Lower leg skin (tissue), 4 donors: ENCODE results near the gene TCOF1. TPM values are rescaled to one million over a fixed set of nuclear protein-coding genes. Genes with fewer than 3 reads are reported as not detected.

Experiments
- DNase-seq, 2 donors: peaks; one replicate each; pipeline ENCODE4 v3.0.0-alpha.2; 2019; ENCODE audit warnings: low spot score in 2 of 2
- H3K4me3 ChIP-seq: fragments of 200-600 bp; sonication (generic); 2 replicates; pipeline ENCODE4 v1.5.1; 2017; ENCODE audit warnings: mild to moderate bottlenecking, low read depth; ENCODE audit not compliant: poor library complexity, severe bottlenecking
- CTCF ChIP-seq, 3 donors: fragments of 450-650 bp; IDR thresholded peaks; one replicate each; pipeline ENCODE4 v1.5.1; 2016; ENCODE audit warnings: antibody characterized with exemption in 3 of 3, mild to moderate bottlenecking in 3 of 3, moderate library complexity in 2 of 3
- POLR2A ChIP-seq, 2 donors: fragments of 450-650 bp; IDR thresholded peaks; one replicate each; pipeline ENCODE4 v1.6.1; 2016 to 2017; ENCODE audit warnings: antibody characterized with exemption in 2 of 2, mild to moderate bottlenecking in 1 of 2, moderate library complexity in 1 of 2
- WGBS, 2 donors: methylation state at CpG; one replicate each; pipeline ENCODE4 v1.1.5; 2018; 5-methylcytosine and 5-hydroxymethylcytosine counted together
- intact Hi-C: fragments of 100-400 bp; cut with DNase I; formaldehyde crosslinking; loops from one replicate; pipeline ENCODE4 v1.15.0; 2023; ENCODE audit warnings: low total_unique reads
- total RNA-seq, 4 donors: library from RNA; depleted of rRNA; stranded (reverse); fragments of >200 nt; gene quantifications; one replicate each; pipeline ENCODE4 v1.1.0, GENCODE V29; 2016

Gene TCOF1
- total RNA-seq, 4 donors from 2014 or later = 30.6 to 35.0 (median 32.2) TPM

GRCh38 chr5:150391064-150391834, 33.8 kb downstream of the TCOF1 start:
- TF ChIP-seq POLR2A (IDR thresholded peaks at IDR 0.05) (no peak), CTCF (IDR thresholded peaks at IDR 0.05) (no peak)
- no peak for DNase-seq
- H3K4me3 ChIP-seq = no peak overlapping the region
- WGBS, 2 donors = 91 to 95% methylated on average over 13 of the region's 13 CpGs
- intact Hi-C loops = no loop called here

GRCh38 chr5:150391986-150392385, 34.5 kb downstream of the TCOF1 start:
- no peak overlapping the region for H3K4me3 ChIP-seq
- intact Hi-C loops = no loop called here
- 82 to 95% methylated on average over 3 of the region's 3 CpGs for WGBS, 2 donors
- TF ChIP-seq CTCF (IDR thresholded peaks at IDR 0.05) = no peak
- no peak for TF ChIP-seq POLR2A (IDR thresholded peaks at IDR 0.05)
- no peak for DNase-seq

GRCh38 chr5:150392680-150393079, 35.2 kb downstream of the TCOF1 start:
- no peak for DNase-seq
- intact Hi-C loops = no loop called here
- WGBS, 2 donors = 86 to 90% methylated on average over 4 to 7 of the region's 7 CpGs
- no peak for TF ChIP-seq POLR2A (IDR thresholded peaks at IDR 0.05)
- H3K4me3 ChIP-seq = no peak overlapping the region

- no peak overlapping the region for H3K4me3 ChIP-seq
- 75 to 83% methylated on average over 3 of the region's 3 CpGs for whole genome bisulfite sequencing, 2 donors
- TF ChIP-seq POLR2A (IDR thresholded peaks at IDR 0.05) (no peak), CTCF (IDR thresholded peaks at IDR 0.05) (no peak)
- intact Hi-C loops = no loop called here
- DNase-seq = no peak
Measured at GRCh38 chr5:150393096-150393645, 35.7 kb downstream of the TCOF1 start.

GRCh38 chr5:150394131-150394530, 36.6 kb downstream of the TCOF1 start:
- intact Hi-C loops = no loop called here
- DNase-seq = no peak
- TF ChIP-seq CTCF (IDR thresholded peaks at IDR 0.05) (no peak), POLR2A (IDR thresholded peaks at IDR 0.05) (no peak)
- WGBS, 2 donors = 33 to 80% methylated on average over 2 to 3 of the region's 3 CpGs
- H3K4me3 ChIP-seq = no peak overlapping the region

- H3K4me3 ChIP-seq = no peak overlapping the region
- DNase-seq = no peak
- intact Hi-C loops = no loop called here
- 75% methylated on average over 13 of the region's 13 CpGs for WGBS, 2 donors
- TF ChIP-seq POLR2A (IDR thresholded peaks at IDR 0.05) (no peak), CTCF (IDR thresholded peaks at IDR 0.05) (no peak)
Measured at GRCh38 chr5:150394912-150395687, 37.6 kb downstream of the TCOF1 start.
